HG03025 (cell line): ENCODE measurements around the gene OR13J1.

Source experiments
- ATAC-seq: cut with Tn5 transposase; IDR thresholded peaks from one replicate; pipeline ENCODE4 v1.9.1; 2021; ENCODE audit warnings: mild to moderate bottlenecking, moderate library complexity; ENCODE audit not compliant: unreplicated experiment, low FRiP score

The OR13J1 gene

GRCh38 chr9:35836595-35836994 is 33.6 kb downstream of the OR13J1 start:
- ATAC-seq = no peak

- no peak for ATAC-seq
Observed at GRCh38 chr9:35835766-35836165, 34.4 kb downstream of the OR13J1 start.

- no peak for ATAC-seq
Observed at GRCh38 chr9:35835216-35835632, 35.0 kb downstream of the OR13J1 start.

GRCh38 chr9:35834260-35835215 is 35.7 kb downstream of the OR13J1 start:
- no peak for ATAC-seq

GRCh38 chr9:35832814-35833213 is 37.4 kb downstream of the OR13J1 start:
- no peak for ATAC-seq

GRCh38 chr9:35831040-35831439 is 39.2 kb downstream of the OR13J1 start:
- no peak for ATAC-seq

- no peak for ATAC-seq
Observed at GRCh38 chr9:35829764-35830096, 40.5 kb downstream of the OR13J1 start.

- peak; percentile 63 for ATAC-seq
Observed at GRCh38 chr9:35829084-35829763, 41.0 kb downstream of the OR13J1 start, which contains the start of gene TMEM8B. Gene TMEM8B, plus strand, starts transcription at chr9:35829228. Its CDS starts 220 bp downstream, at chr9:35829448.

GRCh38 chr9:35828716-35829083 is 41.5 kb downstream of the OR13J1 start, which contains the start of gene FAM221B:
Gene FAM221B, minus strand, starts transcription at chr9:35828732. Its CDS starts 2,571 bp downstream, at chr9:35826161.
- ATAC-seq = no peak

- ATAC-seq = no peak
Observed at GRCh38 chr9:35827486-35827885, 42.7 kb downstream of the OR13J1 start.

- ATAC-seq = no peak
Observed at GRCh38 chr9:35826071-35826701, 44.0 kb downstream of the OR13J1 start.

GRCh38 chr9:35822926-35823325 is 47.3 kb downstream of the OR13J1 start:
- ATAC-seq = no peak

GRCh38 chr9:35820076-35820475 is 50.1 kb downstream of the OR13J1 start:
- ATAC-seq = no peak
